ENCODE measurements around the gene TNFAIP8L3.

The TNFAIP8L3 gene

GRCh38 chr15:51117270-51117669 is 22.6 kb upstream of the TNFAIP8L3 start:
- no peak for DNase-seq (ENCODE audit: extremely low read depth in 1 of 2, low read depth in 1 of 2)

GRCh38 chr15:51114437-51115119 is 19.9 kb upstream of the TNFAIP8L3 start:
- DNase-seq (ENCODE audit: extremely low read depth in 1 of 2, low read depth in 1 of 2), result no peak

DNA sequence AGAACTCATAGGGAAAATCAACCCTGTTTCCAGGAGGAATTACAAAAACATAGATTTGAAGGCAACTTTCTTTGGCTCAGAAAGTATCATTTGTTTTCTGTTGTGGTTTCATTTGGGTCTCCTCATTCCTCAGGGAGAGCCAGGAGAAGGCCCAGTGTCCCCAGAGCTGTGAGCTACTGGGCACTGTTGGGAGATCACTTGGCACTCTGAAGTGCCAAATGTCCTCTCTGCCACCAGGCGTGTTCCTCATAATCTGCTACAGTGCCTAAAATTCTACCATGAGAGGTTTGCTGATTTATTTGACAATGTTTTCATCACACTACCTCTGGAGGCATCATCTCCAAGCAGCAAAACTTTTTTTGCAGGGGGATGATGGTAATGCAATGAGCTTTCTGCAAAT is 17.4 kb upstream of the TNFAIP8L3 start:
- DNase-seq (ENCODE audit: extremely low read depth in 1 of 2, low read depth in 1 of 2), result no peak

- DNase-seq (ENCODE audit: extremely low read depth in 1 of 2, low read depth in 1 of 2), result no peak
Observed at GRCh38 chr15:51111061-51111460, 16.4 kb upstream of the TNFAIP8L3 start.

- DNase-seq (ENCODE audit: extremely low read depth in 1 of 2, low read depth in 1 of 2), result no peak
Observed at GRCh38 chr15:51110171-51110570, 15.5 kb upstream of the TNFAIP8L3 start.

GRCh38 chr15:51108933-51109550 is 14.3 kb upstream of the TNFAIP8L3 start:
- no peak for DNase-seq (ENCODE audit: extremely low read depth in 1 of 2, low read depth in 1 of 2)

- no peak for DNase-seq (ENCODE audit: extremely low read depth in 1 of 2, low read depth in 1 of 2)
Observed at GRCh38 chr15:51107612-51108011, 12.9 kb upstream of the TNFAIP8L3 start.

DNA sequence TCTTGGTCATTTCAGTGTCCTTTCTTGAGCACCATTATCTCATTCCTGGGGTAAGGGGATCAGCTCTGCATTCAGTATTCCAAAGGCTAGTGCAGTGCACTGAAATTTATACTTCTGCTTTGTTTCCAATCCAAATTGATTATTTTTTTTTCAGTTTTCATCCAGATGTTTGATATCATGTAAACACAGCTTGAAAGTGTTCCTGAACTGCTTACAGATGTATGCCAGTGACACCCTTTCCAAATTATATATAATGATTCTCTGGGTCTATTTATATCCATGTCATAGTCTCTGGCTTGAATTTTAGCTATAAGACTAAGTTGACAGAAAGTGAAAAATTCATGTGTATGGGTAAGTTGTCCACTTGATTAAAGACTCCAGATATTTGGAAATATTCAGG is 11.8 kb upstream of the TNFAIP8L3 start:
- no peak for DNase-seq (ENCODE audit: extremely low read depth in 1 of 2, low read depth in 1 of 2)

GRCh38 chr15:51105430-51106016 is 10.8 kb upstream of the TNFAIP8L3 start:
- no peak for DNase-seq (ENCODE audit: extremely low read depth in 1 of 2, low read depth in 1 of 2)

GRCh38 chr15:51104512-51104911 is 9.8 kb upstream of the TNFAIP8L3 start:
- no peak for DNase-seq (ENCODE audit: extremely low read depth in 1 of 2, low read depth in 1 of 2)

DNA sequence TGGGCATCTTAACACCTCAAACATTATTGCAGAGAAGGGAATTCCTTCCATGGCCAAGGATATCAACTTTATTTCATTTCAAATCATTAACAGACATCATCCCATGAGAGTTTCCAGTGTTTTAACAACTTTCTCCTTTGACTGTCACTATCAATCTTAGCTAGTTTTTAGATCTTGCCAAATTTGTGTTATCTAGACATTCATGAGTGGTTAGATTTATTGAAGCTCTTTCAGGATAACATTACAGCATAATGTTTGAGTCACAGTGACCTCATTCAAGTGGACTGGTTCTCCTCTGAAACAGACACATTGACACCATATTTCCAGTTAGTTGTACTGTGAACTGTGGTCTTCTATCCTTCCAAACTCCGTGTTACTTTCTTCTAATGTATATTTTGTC is 8.6 kb upstream of the TNFAIP8L3 start:
- no peak for DNase-seq (ENCODE audit: extremely low read depth in 1 of 2, low read depth in 1 of 2)

GRCh38 chr15:51100785-51101489 is 6.2 kb upstream of the TNFAIP8L3 start:
- DNase-seq (ENCODE audit: extremely low read depth in 1 of 2, low read depth in 1 of 2), result no peak

GRCh38 chr15:51099185-51099584 is 4.5 kb upstream of the TNFAIP8L3 start:
- DNase-seq (ENCODE audit: extremely low read depth in 1 of 2, low read depth in 1 of 2), result no peak

- DNase-seq (ENCODE audit: extremely low read depth in 1 of 2, low read depth in 1 of 2), result no peak
Observed at GRCh38 chr15:51098331-51098619, 3.6 kb upstream of the TNFAIP8L3 start.

DNA sequence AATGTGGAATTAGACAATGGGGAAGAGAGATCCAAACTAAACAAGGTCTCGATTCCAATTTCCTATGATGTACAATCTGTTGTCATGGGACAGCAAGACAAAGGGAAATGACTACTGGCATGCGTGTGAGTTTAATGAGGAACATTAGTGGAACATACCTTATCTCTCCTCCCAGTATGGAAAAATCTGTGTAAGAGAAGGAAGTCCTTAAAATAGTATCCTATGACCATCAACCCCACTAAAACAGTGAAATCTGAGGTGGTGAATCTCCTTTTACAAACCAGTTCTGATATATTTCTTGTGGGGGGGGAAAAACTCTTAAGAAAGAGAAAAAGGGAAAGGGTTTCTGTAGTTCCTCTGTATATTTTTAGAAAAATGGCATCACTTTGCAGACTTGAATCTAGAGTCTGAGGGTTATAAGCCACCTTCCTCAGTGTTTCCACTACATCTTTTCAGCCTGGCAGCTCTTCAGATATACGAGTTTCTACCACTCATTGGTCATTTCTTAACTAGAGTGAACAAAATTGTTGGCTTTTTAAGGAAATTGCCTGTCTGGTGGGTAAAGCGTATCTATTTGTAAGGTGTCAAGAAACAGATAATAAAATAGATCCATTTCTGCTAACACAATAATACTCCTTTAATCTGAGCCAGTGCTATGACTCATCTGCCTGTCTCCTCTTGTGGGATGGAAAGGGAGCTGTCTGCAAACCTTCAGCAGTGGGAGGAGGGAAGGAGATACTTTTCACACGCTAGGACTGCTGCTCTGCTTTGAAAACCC is 3.0 kb upstream of the TNFAIP8L3 start:
- no peak for DNase-seq (ENCODE audit: extremely low read depth in 1 of 2, low read depth in 1 of 2)

DNA sequence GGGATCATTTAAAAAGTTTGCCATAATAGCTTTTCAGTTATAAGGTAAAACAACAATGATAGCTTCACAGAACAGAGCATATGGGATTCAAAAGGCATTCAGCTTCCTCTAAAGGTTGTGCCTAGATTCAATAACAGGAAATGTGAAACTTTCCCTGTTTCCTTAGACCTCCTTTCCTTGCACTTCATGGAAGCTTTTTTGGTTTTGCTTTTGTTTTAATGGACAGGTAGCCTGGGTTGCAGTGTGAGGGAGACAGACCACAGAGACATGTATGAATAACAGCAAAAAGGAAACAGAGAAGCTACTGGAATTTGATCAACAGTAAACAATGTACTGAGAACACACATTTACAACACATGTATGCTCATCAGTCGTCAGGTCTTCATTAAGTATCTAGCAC is 2.3 kb upstream of the TNFAIP8L3 start:
- no peak for DNase-seq (ENCODE audit: extremely low read depth in 1 of 2, low read depth in 1 of 2)

DNA sequence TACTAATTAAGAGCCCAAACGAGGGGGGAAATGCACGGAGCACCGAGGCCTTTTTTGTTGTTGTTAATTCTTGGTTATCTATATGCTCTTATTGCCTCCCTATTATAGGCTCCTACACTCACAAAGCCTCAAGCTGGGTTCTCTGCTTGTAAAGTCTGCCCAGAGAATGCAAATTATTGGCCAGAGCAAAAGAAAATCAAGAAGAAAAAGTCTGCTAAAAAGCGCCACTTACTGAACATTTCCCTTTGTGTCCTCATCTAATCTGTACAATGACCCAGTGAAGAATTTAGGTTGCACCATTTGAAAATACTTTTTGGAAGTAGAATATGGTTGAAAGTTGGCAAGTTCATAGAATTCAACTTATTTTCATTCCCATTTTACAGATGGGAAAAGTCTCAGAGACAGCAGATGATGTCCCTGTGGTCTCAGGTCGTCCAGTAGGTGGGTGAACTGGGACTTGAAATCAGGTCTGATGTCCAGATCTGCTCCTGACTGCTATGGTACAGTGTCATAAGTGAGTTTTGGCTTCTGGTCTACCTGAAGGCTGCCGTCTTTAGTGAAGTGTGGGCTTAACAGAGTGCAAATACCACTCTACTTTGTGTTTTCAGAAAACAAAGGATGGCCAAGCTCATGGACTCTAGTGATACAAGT is 1.1 kb upstream of the TNFAIP8L3 start:
- no peak for DNase-seq (ENCODE audit: extremely low read depth in 1 of 2, low read depth in 1 of 2)

GRCh38 chr15:51093839-51094605 is 684 bp downstream of the TNFAIP8L3 start:
- no peak for DNase-seq (ENCODE audit: extremely low read depth in 1 of 2, low read depth in 1 of 2)

DNA sequence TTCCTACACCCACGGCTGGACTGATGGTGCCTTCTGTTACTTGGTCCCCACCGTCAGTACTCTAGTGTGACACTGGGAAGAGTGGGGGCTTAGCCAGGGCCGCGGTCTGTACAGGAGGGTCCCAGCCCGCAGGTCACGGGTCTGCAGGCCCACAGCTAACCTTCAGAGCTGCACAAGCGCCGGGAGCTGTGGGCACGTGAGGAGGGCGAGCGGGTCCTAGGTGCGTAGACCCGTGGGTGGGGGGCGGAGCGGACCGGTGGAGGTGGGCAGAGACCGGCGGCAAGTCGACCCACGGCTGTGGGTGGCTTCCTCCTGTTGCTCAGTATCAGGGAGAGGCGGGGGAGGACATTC is 1.2 kb downstream of the TNFAIP8L3 start:
- DNase-seq (ENCODE audit: extremely low read depth in 1 of 2, low read depth in 1 of 2), result no peak

DNA sequence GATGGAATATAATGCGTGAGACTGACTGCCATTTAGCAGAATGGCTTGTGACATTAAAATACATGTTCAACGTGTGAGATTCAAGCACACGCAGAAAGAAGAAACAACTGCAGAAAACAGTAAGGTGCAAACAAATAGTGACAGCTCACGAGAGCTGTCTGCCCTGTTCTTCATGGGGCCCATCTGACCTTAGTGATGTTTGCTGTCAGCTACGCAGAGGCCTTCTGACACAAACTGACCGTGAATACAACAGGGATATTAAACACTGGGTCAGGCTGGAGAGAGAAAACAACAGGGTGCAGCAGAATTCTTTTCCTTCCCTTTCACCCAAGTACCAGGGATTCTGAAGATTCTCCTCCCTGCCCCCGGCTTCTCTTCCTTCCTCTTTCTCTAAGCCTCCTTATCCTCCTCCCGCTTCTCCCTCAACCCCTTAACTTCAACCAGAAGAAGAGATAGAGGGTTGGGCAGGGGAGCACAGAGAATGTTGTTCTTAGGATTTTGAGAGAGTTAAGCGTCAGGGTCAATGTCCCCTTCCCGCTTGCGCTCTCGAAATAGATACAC is 2.1 kb downstream of the TNFAIP8L3 start:
- no peak for DNase-seq (ENCODE audit: extremely low read depth in 1 of 2, low read depth in 1 of 2)
